ENCODE measurements around the gene SKA2.
"Not testable (repeated sequence)": the region's sequence is repeated elsewhere in the genome, so short reads cannot be mapped to it uniquely, and the experiment has no call there.

The SKA2 gene, protein sequence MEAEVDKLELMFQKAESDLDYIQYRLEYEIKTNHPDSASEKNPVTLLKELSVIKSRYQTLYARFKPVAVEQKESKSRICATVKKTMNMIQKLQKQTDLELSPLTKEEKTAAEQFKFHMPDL

GRCh38 chr17:59154721-59155438, at the start of gene SKA2:
TSS of gene SKA2 (minus strand) at chr17:59155186. CDS start at chr17:59155163, 23 bp downstream.
- peak; percentile 95 for FAIRE-seq

DNA sequence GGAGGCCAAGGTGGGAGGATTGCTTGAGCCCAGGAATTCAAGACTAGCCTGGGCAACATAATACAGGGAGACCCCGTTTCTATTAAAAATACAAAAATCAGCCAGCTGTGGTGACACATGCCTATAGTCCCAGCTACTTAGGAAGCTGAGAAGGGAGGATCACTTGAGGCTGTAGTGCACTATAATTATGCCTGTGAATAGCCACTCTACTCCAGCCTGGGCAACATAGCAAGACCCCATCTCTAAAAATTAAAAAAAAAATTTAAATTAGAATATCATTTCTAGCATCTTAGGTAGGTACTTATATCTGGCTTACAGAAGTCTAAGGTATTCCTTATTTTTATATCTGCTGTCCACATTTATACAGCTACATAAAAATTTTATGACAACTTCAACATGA, 47.3 kb upstream of the SKA2 start:
- no peak for FAIRE-seq

More at GRCh38 chr17:59154721-59155438, at the start of gene SKA2:
- DNase-seq (ENCODE audit: low spot score) = peak; percentile 99

GRCh38 chr17:59199398-59199797, 44.4 kb upstream of the SKA2 start:
- FAIRE-seq (peak; percentile 48), DNase-seq (ENCODE audit: low spot score) (no peak)

More for the DNA sequence above, 47.3 kb upstream of the SKA2 start:
- no peak for DNase-seq (ENCODE audit: low spot score)

DNA sequence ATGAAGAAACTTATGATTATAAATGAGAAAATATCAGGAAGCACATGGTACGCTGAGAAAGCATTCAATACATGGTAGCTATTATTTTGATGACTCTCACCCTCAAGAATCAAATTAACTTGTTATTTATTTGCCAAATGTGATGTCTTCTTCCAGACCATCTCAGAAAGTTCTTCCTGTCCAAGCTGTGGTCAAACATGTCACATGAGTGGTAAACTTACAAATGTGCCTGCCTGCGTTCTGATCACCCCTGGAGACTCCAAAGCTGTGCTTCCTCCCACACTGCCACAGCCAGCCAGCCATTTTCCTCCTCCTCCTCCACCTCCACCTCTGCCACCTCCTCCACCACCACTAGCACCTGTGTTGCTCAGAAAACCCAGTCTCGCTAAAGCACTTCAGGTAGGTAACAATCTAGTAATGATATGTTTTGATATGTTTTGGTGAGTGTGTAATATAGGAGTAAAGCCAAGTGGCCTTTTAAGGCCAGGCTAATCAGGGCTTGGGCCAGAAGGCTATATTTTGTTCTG, 38.4 kb upstream of the SKA2 start:
- peak; percentile 84 for FAIRE-seq
- DNase-seq (ENCODE audit: low spot score) = no peak

DNA sequence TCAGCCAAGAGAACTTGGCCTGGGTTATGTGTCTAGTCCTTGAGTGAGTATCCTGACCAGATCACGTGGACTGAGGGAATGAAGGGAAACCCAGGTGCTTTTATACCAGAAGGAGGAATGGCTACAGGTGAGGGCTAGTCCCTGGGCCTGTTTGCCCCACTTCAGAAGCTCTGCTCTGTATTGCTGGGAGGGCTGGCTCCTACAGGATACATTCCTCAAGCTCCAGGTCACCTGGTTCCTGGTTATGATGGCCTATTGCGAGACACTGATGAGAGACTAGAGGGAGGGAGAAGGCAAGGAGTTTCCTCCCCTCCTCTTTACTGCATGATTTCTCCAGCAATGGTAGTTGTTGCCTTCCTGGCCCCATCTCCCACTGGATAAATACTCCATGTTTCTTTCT, 35.8 kb upstream of the SKA2 start:
- DNase-seq (ENCODE audit: low spot score) (no peak), FAIRE-seq (no peak)

- FAIRE-seq (no peak), DNase-seq (ENCODE audit: low spot score) (no peak)
Measured at GRCh38 chr17:59186850-59187249, 31.9 kb upstream of the SKA2 start.

DNA sequence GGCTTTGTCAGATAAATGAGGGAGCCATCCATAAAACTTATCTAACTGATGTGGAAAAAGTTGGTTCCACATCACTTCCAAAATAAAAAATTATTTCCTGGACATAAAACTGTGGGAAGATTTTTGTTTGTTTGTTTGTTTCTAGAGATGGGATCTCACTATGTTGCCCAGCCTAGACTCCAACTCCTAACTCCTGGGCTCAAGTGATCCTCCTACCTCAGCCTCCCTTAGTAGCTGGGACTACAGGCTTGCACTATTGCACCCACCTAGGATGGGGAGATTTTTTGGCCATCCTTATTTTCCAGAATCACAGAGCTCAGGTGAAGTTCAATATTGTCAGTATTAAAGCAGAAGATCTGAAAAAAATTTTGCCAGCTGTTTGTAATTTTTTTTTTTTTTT, 31.0 kb upstream of the SKA2 start:
- no peak for FAIRE-seq
- no peak for DNase-seq (ENCODE audit: low spot score)

GRCh38 chr17:59181481-59181880, 26.5 kb upstream of the SKA2 start:
- no peak for FAIRE-seq

DNA sequence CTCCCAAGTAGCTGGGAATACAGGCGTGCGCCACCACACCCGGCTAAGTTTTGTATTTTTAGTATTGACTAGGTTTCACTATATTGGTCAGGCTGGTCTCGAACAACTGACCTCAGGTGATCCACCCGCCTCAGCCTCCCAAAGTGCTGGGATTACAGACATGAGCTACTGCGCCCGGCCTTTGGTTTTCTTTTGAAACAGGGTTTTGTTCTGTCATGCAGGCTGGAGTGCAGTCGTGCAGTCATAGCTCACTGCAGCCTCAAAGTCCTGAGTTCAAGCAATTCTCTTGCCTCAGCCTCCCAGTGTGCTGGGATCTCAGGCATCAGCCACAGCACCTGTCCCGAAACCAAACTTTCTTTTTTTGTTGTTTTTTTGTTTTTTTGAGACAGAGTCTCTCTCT, 25.6 kb upstream of the SKA2 start:
- no peak for FAIRE-seq
- no peak for DNase-seq (ENCODE audit: low spot score)

More at GRCh38 chr17:59181481-59181880, 26.5 kb upstream of the SKA2 start:
- no peak for DNase-seq (ENCODE audit: low spot score)

- not testable (repeated sequence) for DNase-seq (ENCODE audit: low spot score); FAIRE-seq
Measured at GRCh38 chr17:59179601-59180000, 24.6 kb upstream of the SKA2 start.

DNA sequence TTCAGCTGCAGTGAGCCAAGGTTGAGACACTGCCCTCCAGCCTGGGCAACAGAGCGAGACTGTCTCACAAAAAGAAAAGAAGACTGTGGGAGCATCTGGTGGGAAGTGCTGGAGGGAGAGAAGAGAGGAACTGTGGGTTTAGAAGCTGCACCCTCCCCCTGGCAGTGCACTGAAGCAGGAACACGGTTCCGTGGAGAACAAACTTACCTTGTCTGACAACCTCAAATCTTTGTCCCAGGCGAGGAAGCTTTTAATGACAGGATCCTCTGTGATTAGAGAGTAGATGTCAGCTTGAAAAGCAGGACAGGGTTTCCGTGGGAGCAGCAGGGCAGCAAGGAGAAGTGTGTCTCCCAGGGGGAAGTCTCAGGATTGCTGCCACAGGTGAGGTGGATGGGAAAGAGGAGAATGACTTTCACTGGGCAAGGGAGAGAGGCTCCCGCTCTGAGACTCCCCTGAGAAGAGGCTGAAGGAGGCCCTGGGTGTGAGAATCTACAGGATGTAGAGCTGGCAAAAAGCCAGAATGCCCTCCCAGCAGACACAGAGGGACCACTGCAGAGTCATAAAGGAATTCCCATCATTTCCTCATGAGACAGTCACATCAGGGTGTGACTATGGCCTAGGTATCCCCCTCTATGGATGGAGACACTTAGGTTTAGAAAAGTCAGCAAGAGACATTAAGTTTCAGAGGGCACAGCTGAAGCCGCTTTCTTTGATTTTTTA, 23.4 kb upstream of the SKA2 start:
- no peak for DNase-seq (ENCODE audit: low spot score)
- peak; percentile 73 for FAIRE-seq

GRCh38 chr17:59175076-59175475, 20.1 kb upstream of the SKA2 start:
- DNase-seq (ENCODE audit: low spot score) = no peak
- FAIRE-seq = no peak

GRCh38 chr17:59174671-59175070, 19.7 kb upstream of the SKA2 start:
- DNase-seq (ENCODE audit: low spot score) (no peak), FAIRE-seq (no peak)

DNA sequence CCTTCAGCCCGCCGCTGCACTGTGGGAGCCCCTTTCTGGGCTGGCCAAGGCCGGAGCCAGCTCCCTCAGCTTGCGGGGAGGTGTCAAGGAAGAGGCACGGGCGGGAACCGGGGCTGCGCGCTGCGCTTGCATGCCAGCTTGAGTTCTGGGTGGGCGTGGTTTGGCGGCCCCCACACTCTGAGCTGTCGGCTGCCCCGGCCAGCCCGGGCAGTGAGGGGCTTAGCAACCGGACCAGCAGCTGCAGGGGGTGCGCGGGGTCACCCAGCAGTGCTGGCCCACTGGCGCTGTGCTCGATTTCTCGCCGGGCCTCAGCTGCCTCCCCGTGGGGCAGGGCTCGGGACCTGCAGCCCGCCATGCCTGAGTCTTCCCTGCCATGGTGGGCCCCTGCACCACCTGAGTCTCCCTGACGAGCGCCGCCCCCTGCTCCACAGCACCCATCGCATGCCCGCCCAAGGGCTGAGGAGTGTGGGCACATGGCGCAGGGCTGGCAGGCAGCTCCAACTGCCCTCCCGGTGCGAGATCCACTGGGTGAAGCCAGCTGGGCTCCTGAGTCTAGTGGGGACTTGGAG, 17.5 kb upstream of the SKA2 start:
- DNase-seq (ENCODE audit: low spot score) = no peak
- FAIRE-seq = no peak

DNA sequence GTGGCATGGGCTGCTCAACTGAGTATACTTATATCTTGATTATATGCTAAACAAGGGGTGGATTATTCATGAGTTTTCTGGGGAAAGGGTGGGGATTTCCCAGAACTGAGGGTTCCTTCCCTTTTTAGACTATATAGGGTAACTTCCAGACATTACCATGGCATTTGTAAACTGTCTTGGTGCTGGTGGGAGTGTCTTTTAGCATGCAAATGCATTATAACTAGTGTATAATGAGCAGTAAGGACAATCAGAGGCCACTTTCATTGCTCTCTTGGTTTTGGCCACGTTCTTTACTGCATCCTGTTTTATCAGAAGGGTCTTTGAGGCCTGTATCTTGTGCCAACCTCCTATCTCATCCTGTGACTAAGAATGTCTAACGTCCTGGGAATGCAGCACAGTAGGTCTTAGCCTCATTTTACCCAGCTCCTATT, 12.6 kb upstream of the SKA2 start:
- FAIRE-seq = no peak
- DNase-seq (ENCODE audit: low spot score) = no peak

GRCh38 chr17:59165933-59166342, 11.0 kb upstream of the SKA2 start:
- DNase-seq (ENCODE audit: low spot score) = peak; percentile 75
- peak; percentile 9 for FAIRE-seq

GRCh38 chr17:59161477-59161876, 6.5 kb upstream of the SKA2 start:
- DNase-seq (ENCODE audit: low spot score) = no peak
- FAIRE-seq = no peak

GRCh38 chr17:59160157-59161025, 5.4 kb upstream of the SKA2 start:
- no peak for FAIRE-seq
- DNase-seq (ENCODE audit: low spot score) = no peak

GRCh38 chr17:59155439-59156177, 622 bp upstream of the SKA2 start, which contains the start of gene PRR11:
TSS of gene PRR11 (plus strand) at chr17:59155746. CDS start at chr17:59169753, 14,007 bp downstream.
- DNase-seq (ENCODE audit: low spot score) (peak; percentile 99), FAIRE-seq (no peak)

DNA sequence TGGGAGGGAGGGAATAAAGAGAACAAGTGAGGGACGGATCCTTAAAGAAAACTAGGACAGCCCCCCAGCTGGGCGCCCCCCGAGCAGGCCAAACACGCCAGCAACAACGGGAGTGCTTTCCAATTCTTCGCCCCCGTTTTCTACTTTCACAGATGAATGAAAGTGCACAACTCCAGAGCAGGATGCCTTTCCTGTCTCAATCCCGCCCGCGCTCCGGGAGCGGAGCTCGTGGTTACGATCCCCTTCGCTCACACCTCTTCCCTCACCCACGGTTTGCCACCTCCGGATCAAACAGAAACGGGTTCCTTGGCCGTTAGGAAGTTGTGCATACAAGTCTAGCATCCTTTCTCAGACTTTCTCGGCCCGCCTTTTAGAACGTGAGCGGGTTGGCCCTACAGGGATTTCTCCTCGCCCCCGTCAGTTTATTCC, 680 bp downstream of the SKA2 start:
- DNase-seq (ENCODE audit: low spot score) (peak; percentile 62), FAIRE-seq (peak; percentile 72)
